Neuronal stem cell (in vitro differentiated cells): Measurements from ENCODE around the gene DSCAM.

Experiments used
- DNase-seq: peaks from one replicate; pipeline ENCODE4 v3.0.0-alpha.2; 2013; ENCODE audit warnings: low spot score
- H2AFZ ChIP-seq: one replicate; pipeline ENCODE4 v1.6.1; 2013; ENCODE audit warnings: mild to moderate bottlenecking, low read length, inconsistent platforms
- H2AK5ac ChIP-seq: 2 replicates; pipeline ENCODE4 v1.6.1; 2013; ENCODE audit warnings: low read depth, mild to moderate bottlenecking, inconsistent platforms, low read length, moderate library complexity, mixed read lengths
- H2BK120ac ChIP-seq: 2 replicates; pipeline ENCODE4 v1.6.1; 2013; ENCODE audit warnings: low read depth, mild to moderate bottlenecking, inconsistent platforms, low read length, moderate library complexity, mixed read lengths
- H2BK12ac ChIP-seq: one replicate; pipeline ENCODE4 v1.6.1; 2013; ENCODE audit warnings: low read length, inconsistent platforms
- H2BK15ac ChIP-seq: 2 replicates; pipeline ENCODE4 v1.6.1; 2013; ENCODE audit warnings: mild to moderate bottlenecking, low read length, inconsistent platforms, mixed read lengths
- H2BK5ac ChIP-seq: one replicate; pipeline ENCODE4 v1.6.1; 2013; ENCODE audit warnings: inconsistent platforms, mild to moderate bottlenecking, low read length, moderate library complexity
- H3K14ac ChIP-seq: one replicate; pipeline ENCODE4 v1.6.1; 2013; ENCODE audit warnings: low read length, inconsistent platforms
- H3K18ac ChIP-seq: 2 replicates; pipeline ENCODE4 v1.6.1; 2013; ENCODE audit warnings: low read length, inconsistent platforms
- H3K23ac ChIP-seq: 2 replicates; pipeline ENCODE4 v1.6.1; 2013; ENCODE audit warnings: low read depth, mild to moderate bottlenecking, mixed read lengths, low read length, inconsistent platforms; ENCODE audit not compliant: poor library complexity
- H3K27ac ChIP-seq: replicated peaks from 3 replicates; pipeline ENCODE4 v1.5.1; 2013; ENCODE audit warnings: low read length, inconsistent platforms
- H3K27me3 ChIP-seq, 3 experiments: 2 replicates each; pipeline ENCODE4 v1.6.1; 2013; ENCODE audit warnings: low read length in 3 of 3, mild to moderate bottlenecking in 2 of 3, inconsistent platforms in 1 of 3, low read depth in 1 of 3, mixed read lengths in 1 of 3, moderate library complexity in 1 of 3; ENCODE audit not compliant: control insufficient read depth in 3 of 3, insufficient read depth in 3 of 3
- H3K36me3 ChIP-seq, 2 donors: replicated peaks in 1 of 2; 2 replicates each; pipeline ENCODE4 v1.6.1; 2013; ENCODE audit warnings: low read length in 2 of 2; ENCODE audit not compliant: control insufficient read depth in 2 of 2, insufficient read depth in 2 of 2
- H3K4ac ChIP-seq: 2 replicates; pipeline ENCODE4 v1.6.1; 2013; ENCODE audit warnings: inconsistent platforms, mild to moderate bottlenecking, low read length, moderate library complexity
- H3K4me1 ChIP-seq, 2 donors: 1 replicate in 1 of 2; 2 replicates in 1 of 2; pipeline ENCODE4 v1.6.1; 2013; ENCODE audit warnings: low read length in 2 of 2, low read depth in 1 of 2; ENCODE audit not compliant: control insufficient read depth in 2 of 2, insufficient read depth in 1 of 2
- H3K4me2 ChIP-seq: one replicate; pipeline ENCODE4 v1.6.1; 2013; ENCODE audit warnings: mild to moderate bottlenecking, low read length, inconsistent platforms; ENCODE audit not compliant: insufficient read depth, poor library complexity, severe bottlenecking
- H3K4me3 ChIP-seq, 2 donors: 2 replicates each; pipeline ENCODE4 v1.5.1; 2013; ENCODE audit warnings: low read length in 2 of 2, mild to moderate bottlenecking in 2 of 2, inconsistent platforms in 1 of 2, moderate library complexity in 1 of 2
- H3K79me1 ChIP-seq: one replicate; pipeline ENCODE4 v1.6.1; 2013; ENCODE audit warnings: low read depth, mild to moderate bottlenecking, inconsistent platforms, low read length, moderate library complexity
- H3K9ac ChIP-seq: one replicate; pipeline ENCODE4 v1.6.1; 2013; ENCODE audit warnings: mild to moderate bottlenecking, low read depth, low read length, inconsistent platforms; ENCODE audit not compliant: poor library complexity
- H3K9me3 ChIP-seq, 2 donors: replicated peaks in 1 of 2; 2 replicates each; pipeline versions ENCODE3 to v1.6.1; 2013; ENCODE audit warnings: low read length in 2 of 2, mild to moderate bottlenecking in 2 of 2, inconsistent platforms in 1 of 2, low read depth in 1 of 2, mixed read lengths in 1 of 2, moderate library complexity in 1 of 2; ENCODE audit not compliant: control insufficient read depth in 2 of 2, insufficient read depth in 1 of 2
- H4K8ac ChIP-seq: one replicate; pipeline ENCODE4 v1.6.1; 2013; ENCODE audit warnings: low read depth, mild to moderate bottlenecking, inconsistent platforms, low read length, moderate library complexity
- H4K91ac ChIP-seq: one replicate; pipeline ENCODE4 v1.6.1; 2013; ENCODE audit warnings: low read length, low read depth, mild to moderate bottlenecking, inconsistent platforms; ENCODE audit not compliant: poor library complexity
- WGBS, 2 donors: extraction: QIAGEN DNeasy Blood & Tissue Kit; methylation state at CpG; one replicate each; pipeline ENCODE4 v1.1.7; 2013; ENCODE audit warnings: missing lambda C conversion rate in 2 of 2, mixed read lengths in 1 of 2; ENCODE audit not compliant: insufficient read length in 2 of 2, insufficient replicate concordance in 1 of 2; ENCODE audit errors: extremely low coverage in 2 of 2; 5-methylcytosine and 5-hydroxymethylcytosine counted together

The DSCAM gene

DNA sequence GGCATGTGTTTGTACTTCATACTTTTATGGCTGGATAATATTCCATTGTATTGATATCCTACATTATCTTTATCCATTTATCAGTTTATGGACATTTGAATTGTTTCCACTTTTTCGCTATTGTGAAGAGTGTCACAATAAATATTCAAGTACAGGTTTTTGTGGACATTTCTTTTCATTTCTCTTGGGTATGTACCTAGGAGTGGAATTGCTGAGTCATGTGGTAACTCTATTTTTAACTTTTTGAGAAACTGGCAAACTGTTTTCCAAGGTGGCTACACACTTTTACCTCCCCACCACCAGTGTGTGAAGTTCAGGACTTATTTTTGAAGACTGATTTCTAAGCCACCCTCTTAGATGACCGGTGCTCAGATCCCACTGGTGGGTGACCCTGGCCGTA is 39.0 kb upstream of the DSCAM start:
- Histone ChIP-seq H3K4me2 (no peak overlapping the region), H2BK120ac (no peak overlapping the region), H3K27ac (no peak overlapping the region), H2AK5ac (no peak overlapping the region), H2BK12ac (no peak overlapping the region), H4K8ac (no peak overlapping the region), H3K4me3 (no peak overlapping the region), H3K27me3 (peaks cover 0 to 2% (median 0%) of the 10 kb centered on the region in 3 experiments), H3K36me3 (no peaks in the 10 kb centered on the region), H2AFZ (no peak overlapping the region), H3K23ac (no peak overlapping the region), H3K9me3 (no peaks in the 10 kb centered on the region), H2BK5ac (no peak overlapping the region), H2BK15ac (no peak overlapping the region), H3K9ac (no peak overlapping the region), H3K18ac (no peak overlapping the region), H4K91ac (no peak overlapping the region), H3K4me1 (peaks cover 0 to 2% of the 10 kb centered on the region in 2 donors), H3K79me1 (no peaks in the 10 kb centered on the region), H3K4ac (no peak overlapping the region), H3K14ac (no peak overlapping the region)
- DNase-seq, result no peak
- no CpG with 5 or more reads among the region's 3 CpGs for WGBS, 2 donors

- H3K36me3 ChIP-seq, result no peaks in the 10 kb centered on the region
- no peak overlapping the region for H3K14ac ChIP-seq
- no peak overlapping the region for H2BK5ac ChIP-seq
- H4K91ac ChIP-seq, result no peak overlapping the region
- H2BK12ac ChIP-seq, result no peak overlapping the region
- no peak for DNase-seq
- no peak overlapping the region for H3K9ac ChIP-seq
- no peak overlapping the region for H3K27ac ChIP-seq
- H2AFZ ChIP-seq, result no peak overlapping the region
- no peak overlapping the region for H3K4me3 ChIP-seq
- H3K9me3 ChIP-seq, result no peaks in the 10 kb centered on the region
- no peak overlapping the region for H2BK120ac ChIP-seq
- no peak overlapping the region for H2BK15ac ChIP-seq
- H3K18ac ChIP-seq, result no peak overlapping the region
- H3K79me1 ChIP-seq, result no peaks in the 10 kb centered on the region
- H3K23ac ChIP-seq, result no peak overlapping the region
- no peak overlapping the region for H4K8ac ChIP-seq
- H3K4me2 ChIP-seq, result no peak overlapping the region
- no peaks in the 10 kb centered on the region for H3K27me3 ChIP-seq
- no CpG with 5 or more reads among the region's 7 CpGs for WGBS, 2 donors
- no peak overlapping the region for H3K4ac ChIP-seq
- peaks cover 0 to 2% of the 10 kb centered on the region in 2 donors for H3K4me1 ChIP-seq
- no peak overlapping the region for H2AK5ac ChIP-seq
These were observed 35.4 kb upstream of the DSCAM start for GRCh38 chr21:40882192-40882915.

DNA sequence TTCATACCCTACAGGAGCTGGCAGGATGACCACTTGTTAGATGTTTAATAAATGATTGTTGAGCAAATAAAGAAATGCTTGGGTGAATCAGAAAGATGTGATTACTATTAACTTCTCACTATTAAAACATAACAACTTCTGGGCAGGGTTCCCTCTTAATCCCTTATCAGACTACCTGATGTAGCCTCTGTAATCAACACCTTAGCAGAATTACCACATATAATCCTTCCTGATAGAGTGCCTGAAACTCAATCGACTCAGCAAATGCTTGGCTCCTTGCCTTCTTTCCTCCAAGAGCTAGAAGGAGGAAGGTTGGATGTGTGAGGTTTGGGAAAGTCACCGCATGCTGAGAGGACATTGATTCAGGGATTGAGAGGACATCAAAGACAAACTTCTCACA is 34.8 kb upstream of the DSCAM start:
- whole genome bisulfite sequencing, 2 donors, result no CpG with 5 or more reads among the region's 2 CpGs
- Histone ChIP-seq H3K9ac (no peak overlapping the region), H3K4me2 (no peak overlapping the region), H3K4me1 (peaks cover 0 to 2% of the 10 kb centered on the region in 2 donors), H3K4ac (no peak overlapping the region), H3K79me1 (no peaks in the 10 kb centered on the region), H3K27ac (no peak overlapping the region), H3K4me3 (no peak overlapping the region), H4K91ac (no peak overlapping the region), H2BK15ac (no peak overlapping the region), H3K18ac (no peak overlapping the region), H2BK5ac (no peak overlapping the region), H2AFZ (no peak overlapping the region), H3K36me3 (no peaks in the 10 kb centered on the region), H3K14ac (no peak overlapping the region), H3K27me3 (no peaks in the 10 kb centered on the region), H4K8ac (no peak overlapping the region), H2BK120ac (no peak overlapping the region), H2BK12ac (no peak overlapping the region), H3K23ac (no peak overlapping the region), H2AK5ac (no peak overlapping the region), H3K9me3 (no peaks in the 10 kb centered on the region)
- no peak for DNase-seq

- H3K79me1 ChIP-seq, result no peaks in the 10 kb centered on the region
- no CpG with 5 or more reads among the region's 1 CpG for WGBS, 2 donors
- H3K23ac ChIP-seq, result no peak overlapping the region
- H3K27ac ChIP-seq, result no peak overlapping the region
- H3K18ac ChIP-seq, result no peak overlapping the region
- no peak overlapping the region for H2BK12ac ChIP-seq
- no peaks in the 10 kb centered on the region for H3K36me3 ChIP-seq
- H3K4me1 ChIP-seq, result no peaks in the 10 kb centered on the region
- H4K8ac ChIP-seq, result no peak overlapping the region
- H3K14ac ChIP-seq, result no peak overlapping the region
- no peak overlapping the region for H3K9ac ChIP-seq
- H3K9me3 ChIP-seq, result no peaks in the 10 kb centered on the region
- no peak overlapping the region for H3K4me2 ChIP-seq
- H2BK5ac ChIP-seq, result no peak overlapping the region
- H3K4ac ChIP-seq, result no peak overlapping the region
- H2BK120ac ChIP-seq, result no peak overlapping the region
- no peak overlapping the region for H2BK15ac ChIP-seq
- H4K91ac ChIP-seq, result no peak overlapping the region
- no peak overlapping the region for H2AK5ac ChIP-seq
- H3K4me3 ChIP-seq, result no peak overlapping the region
- H2AFZ ChIP-seq, result no peak overlapping the region
- DNase-seq, result no peak
- no peaks in the 10 kb centered on the region for H3K27me3 ChIP-seq
These were observed 24.1 kb upstream of the DSCAM start for GRCh38 chr21:40871099-40871498.
